WERI-Rb-1 (cell line): ENCODE measurements around the gene SKAP1.
"Not testable (repeated sequence)": the region's sequence is repeated elsewhere in the genome, so short reads cannot be mapped to it uniquely, and the experiment has no call there.

Experiments
- DNase-seq: peaks from one replicate; pipeline ENCODE4 v3.0.0-alpha.2; 2020
- H3K27ac ChIP-seq: fragments of 250-450 bp; sonication (Bioruptor Pico); 2 replicates; pipeline ENCODE4 v1.5.1; 2020; ENCODE audit warnings: mild to moderate bottlenecking, moderate library complexity
- H3K27me3 ChIP-seq: fragments of 250-450 bp; sonication (Bioruptor Pico); 2 replicates; pipeline ENCODE4 v1.5.1; 2021; ENCODE audit warnings: mild to moderate bottlenecking, low read depth, moderate library complexity; ENCODE audit not compliant: insufficient read depth, severe bottlenecking
- H3K36me3 ChIP-seq: fragments of 250-450 bp; sonication (Bioruptor Pico); 2 replicates; pipeline ENCODE4 v1.5.1; 2020; ENCODE audit warnings: mild to moderate bottlenecking, moderate library complexity
- H3K4me3 ChIP-seq: 2 replicates; pipeline ENCODE4 v1.5.1; 2011; ENCODE audit warnings: low read depth, mild to moderate bottlenecking, control low read depth, low read length
- H3K9me3 ChIP-seq: fragments of 250-450 bp; sonication (Bioruptor Pico); 2 replicates; pipeline ENCODE4 v1.5.1; 2021; ENCODE audit warnings: mild to moderate bottlenecking, moderate library complexity; ENCODE audit not compliant: severe bottlenecking
- CTCF ChIP-seq: IDR thresholded peaks from 2 replicates; pipeline ENCODE4 v1.5.1; 2011; ENCODE audit warnings: low read depth, mild to moderate bottlenecking, control low read depth, inconsistent platforms, low read length

SKAP1 gene

GRCh38 chr17:48456589-48456988 is 26.6 kb upstream of the SKAP1 start:
- H3K36me3 ChIP-seq, result no peaks in the 10 kb centered on the region
- peaks cover 97% of the 10 kb centered on the region for H3K27me3 ChIP-seq
- H3K27ac ChIP-seq, result no peak overlapping the region
- peak; percentile 32 for DNase-seq
- no peak for TF ChIP-seq CTCF
- H3K4me3 ChIP-seq, result no peak overlapping the region
- H3K9me3 ChIP-seq, result peaks cover 32% of the 10 kb centered on the region

GRCh38 chr17:48455791-48456190 is 25.8 kb upstream of the SKAP1 start:
- H3K27ac ChIP-seq, result no peak overlapping the region
- no peaks in the 10 kb centered on the region for H3K36me3 ChIP-seq
- peaks cover 30% of the 10 kb centered on the region for H3K9me3 ChIP-seq
- peaks cover 97% of the 10 kb centered on the region for H3K27me3 ChIP-seq
- no peak for TF ChIP-seq CTCF
- no peak for DNase-seq
- H3K4me3 ChIP-seq, result no peak overlapping the region

- no peak overlapping the region for H3K4me3 ChIP-seq
- H3K9me3 ChIP-seq, result peaks cover 32% of the 10 kb centered on the region
- H3K27ac ChIP-seq, result no peak overlapping the region
- H3K36me3 ChIP-seq, result no peaks in the 10 kb centered on the region
- TF ChIP-seq CTCF, result no peak
- H3K27me3 ChIP-seq, result peaks cover 91% of the 10 kb centered on the region
- DNase-seq, result no peak
Measured at GRCh38 chr17:48453447-48453846, 23.4 kb upstream of the SKAP1 start.

- no peak for DNase-seq
- H3K36me3 ChIP-seq, result no peaks in the 10 kb centered on the region
- no peak overlapping the region for H3K4me3 ChIP-seq
- no peak for TF ChIP-seq CTCF
- H3K27me3 ChIP-seq, result peaks cover 93% of the 10 kb centered on the region
- H3K27ac ChIP-seq, result no peak overlapping the region
- peaks cover 32% of the 10 kb centered on the region for H3K9me3 ChIP-seq
Measured at GRCh38 chr17:48451489-48451888, 21.5 kb upstream of the SKAP1 start.

- H3K9me3 ChIP-seq, result peaks cover 26% of the 10 kb centered on the region
- H3K27me3 ChIP-seq, result peaks cover 93% of the 10 kb centered on the region
- not testable (repeated sequence) for H3K36me3 ChIP-seq, DNase-seq, H3K4me3 ChIP-seq, H3K27ac ChIP-seq
Measured at GRCh38 chr17:48449335-48449734, 19.3 kb upstream of the SKAP1 start.

- DNase-seq, result no peak
- no peak overlapping the region for H3K4me3 ChIP-seq
- no peak overlapping the region for H3K27ac ChIP-seq
- peaks cover 93% of the 10 kb centered on the region for H3K27me3 ChIP-seq
- peaks cover 14% of the 10 kb centered on the region for H3K9me3 ChIP-seq
- no peaks in the 10 kb centered on the region for H3K36me3 ChIP-seq
- TF ChIP-seq CTCF, result no peak
Measured at GRCh38 chr17:48445248-48445620, 15.2 kb upstream of the SKAP1 start.
